Measurements from ENCODE around the gene ETHE1. TPM values are rescaled to one million over a fixed set of nuclear protein-coding genes. Genes with fewer than 3 reads are reported as not detected.

Gene ETHE1
- total and polyA plus RNA-seq, 2 of the 8 experiments (the other 6 are each of a cell fraction or from before 2014, with no cell fraction given), result 19.9 to 96.0 TPM

GRCh38 chr19:43506629-43507028 lies 20.4 kb downstream of the ETHE1 start:
- H3K9me3 ChIP-seq (ENCODE audit: insufficient read depth in 2 of 2, low read depth in 1 of 2, low read length in 1 of 2), result no peaks in the 10 kb centered on the region
- H2BK12ac ChIP-seq (ENCODE audit: low read depth, low read length), result no peak overlapping the region
- no peaks in the 10 kb centered on the region for H3K79me2 ChIP-seq (ENCODE audit: control insufficient read depth in 1 of 2, insufficient read depth in 2 of 2, low read length in 2 of 2)
- DNase-seq (ENCODE audit: low read depth in 1 of 2, low spot score in 2 of 2), result no peak
- no peak overlapping the region for H3K14ac ChIP-seq (ENCODE audit: insufficient read length)
- no peak overlapping the region for H3K4me3 ChIP-seq (ENCODE audit: extremely low read depth in 1 of 4, insufficient read depth in 2 of 4, low read depth in 3 of 4, low read length in 4 of 4)
- H2BK20ac ChIP-seq (ENCODE audit: low read length), result no peak overlapping the region
- peaks cover 0 to 6% (median 0%) of the 10 kb centered on the region in 4 experiments; a peak in 1 of 7 replicates for H3K4me1 ChIP-seq (replicated peaks in 1 of 4; ENCODE audit: control insufficient read depth in 3 of 4, insufficient read depth in 4 of 4, low read length in 3 of 4)
- H3K4ac ChIP-seq (replicated peaks; ENCODE audit: insufficient read length, low read depth, low read length), result no peak overlapping the region
- FAIRE-seq, result no peak
- H3K23me2 ChIP-seq (ENCODE audit: low read depth, low read length), result peaks cover 17% of the 10 kb centered on the region; the same call in 1 of the 2 replicates
- no peak overlapping the region for H2AFZ ChIP-seq (ENCODE audit: low read length)
- peaks cover 0 to 2% of the 10 kb centered on the region in 2 experiments for H4K20me1 ChIP-seq (replicated peaks in 1 of 2; ENCODE audit: control insufficient read depth in 1 of 2, insufficient read depth in 2 of 2, low read length in 2 of 2)
- no peak overlapping the region for H2BK15ac ChIP-seq (ENCODE audit: low read length)
- H4K91ac ChIP-seq (replicated peaks; ENCODE audit: insufficient read length, low read length), result no peak overlapping the region
- H3K27ac ChIP-seq (ENCODE audit: low read depth, low read length), result no peak overlapping the region
- H3K4me2 ChIP-seq (ENCODE audit: insufficient read depth in 1 of 2, low read depth in 2 of 2, low read length in 2 of 2), result no peak overlapping the region
- CTCF ChIA-PET (ENCODE audit: partially characterized antibody), result interaction anchor here (0.7 to 2.0 kb wide), 3 partner anchors 9 to 60 kb away, joined by 3 to 8 read pairs (median 3); no protein-coding TSS in a partner anchor
- no peak overlapping the region for H4K5ac ChIP-seq (ENCODE audit: insufficient read length, low read depth, low read length)
- H2BK120ac ChIP-seq (replicated peaks; ENCODE audit: low read depth, low read length), result no peak overlapping the region
- peaks cover 3 to 16% (median 14%) of the 10 kb centered on the region in 4 experiments for H3K27me3 ChIP-seq (replicated peaks in 1 of 4; ENCODE audit: control insufficient read depth in 3 of 4, extremely low read depth in 1 of 4, insufficient read depth in 3 of 4, low read length in 3 of 4)
- no peak overlapping the region for H2AK5ac ChIP-seq (ENCODE audit: low read depth, low read length)
- no peak overlapping the region for H2BK5ac ChIP-seq (ENCODE audit: low read depth, low read length)
- H3K79me1 ChIP-seq (ENCODE audit: low read depth, low read length), result no peaks in the 10 kb centered on the region
- POLR2A ChIA-PET (ENCODE audit: partially characterized antibody), result interaction anchor here (1.8 kb wide), 1 partner anchor 26 kb away, joined by 8 read pairs; the partner anchor contains the start of gene ZNF575
- no peak overlapping the region for H3K56ac ChIP-seq (replicated peaks; ENCODE audit: insufficient read length, low read depth, low read length)
- no peak overlapping the region for H4K8ac ChIP-seq (ENCODE audit: extremely low read depth, insufficient read depth, low read length)
- peaks cover 0 to 4% (median 1%) of the 10 kb centered on the region in 4 experiments; a peak in 1 of 8 replicates for H3K36me3 ChIP-seq (ENCODE audit: control insufficient read depth in 2 of 4, insufficient read depth in 4 of 4, low read length in 3 of 4)
- H3K9ac ChIP-seq (replicated peaks in 1 of 4; ENCODE audit: extremely low read depth in 1 of 4, low read depth in 3 of 4, low read length in 3 of 4), result no peak overlapping the region
- H3K18ac ChIP-seq (ENCODE audit: extremely low read depth, low read length), result no peak overlapping the region
- WGBS, 2 experiments (ENCODE audit: extremely low coverage in 1 of 2, insufficient coverage in 1 of 2, insufficient read length in 1 of 2, insufficient replicate concordance in 2 of 2, low coverage in 1 of 2, low lambda C conversion rate in 2 of 2, missing lambda C conversion rate in 1 of 2), result 90% methylated on average over 5 of the region's 5 CpGs; no CpG with 5 or more reads in 1 of the 2 experiments
- H3K23ac ChIP-seq (ENCODE audit: insufficient read length), result no peak overlapping the region
- TF ChIP-seq SAP30 (IDR thresholded peaks at IDR 0.05; ENCODE audit: insufficient read depth, insufficient replicate concordance, low read length) (no peak), KDM4A (IDR thresholded peaks at IDR 0.05; ENCODE audit: low read depth, low read length, severe bottlenecking) (no peak), NRF1 (IDR thresholded peaks at IDR 0.05; ENCODE audit: low read depth, low read length) (no peak), CBX5 (IDR thresholded peaks at IDR 0.05; ENCODE audit: low read depth, low read length) (no peak)
- TF ChIP-seq, protein P1, sequence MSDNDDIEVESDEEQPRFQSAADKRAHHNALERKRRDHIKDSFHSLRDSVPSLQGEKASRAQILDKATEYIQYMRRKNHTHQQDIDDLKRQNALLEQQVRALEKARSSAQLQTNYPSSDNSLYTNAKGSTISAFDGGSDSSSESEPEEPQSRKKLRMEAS (IDR thresholded peaks at IDR 0.05), result no peak
- TF ChIP-seq, protein P2, sequence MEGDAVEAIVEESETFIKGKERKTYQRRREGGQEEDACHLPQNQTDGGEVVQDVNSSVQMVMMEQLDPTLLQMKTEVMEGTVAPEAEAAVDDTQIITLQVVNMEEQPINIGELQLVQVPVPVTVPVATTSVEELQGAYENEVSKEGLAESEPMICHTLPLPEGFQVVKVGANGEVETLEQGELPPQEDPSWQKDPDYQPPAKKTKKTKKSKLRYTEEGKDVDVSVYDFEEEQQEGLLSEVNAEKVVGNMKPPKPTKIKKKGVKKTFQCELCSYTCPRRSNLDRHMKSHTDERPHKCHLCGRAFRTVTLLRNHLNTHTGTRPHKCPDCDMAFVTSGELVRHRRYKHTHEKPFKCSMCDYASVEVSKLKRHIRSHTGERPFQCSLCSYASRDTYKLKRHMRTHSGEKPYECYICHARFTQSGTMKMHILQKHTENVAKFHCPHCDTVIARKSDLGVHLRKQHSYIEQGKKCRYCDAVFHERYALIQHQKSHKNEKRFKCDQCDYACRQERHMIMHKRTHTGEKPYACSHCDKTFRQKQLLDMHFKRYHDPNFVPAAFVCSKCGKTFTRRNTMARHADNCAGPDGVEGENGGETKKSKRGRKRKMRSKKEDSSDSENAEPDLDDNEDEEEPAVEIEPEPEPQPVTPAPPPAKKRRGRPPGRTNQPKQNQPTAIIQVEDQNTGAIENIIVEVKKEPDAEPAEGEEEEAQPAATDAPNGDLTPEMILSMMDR (IDR thresholded peaks at IDR 0.05; ENCODE audit: control extremely low read depth in 1 of 3, insufficient read depth in 1 of 3, low read depth in 1 of 3, low read length in 3 of 3), result no peak

Data from H1 (cell line).